PC-9 (cell line): ENCODE data around the gene S100A4.

Source experiments
- CTCF ChIP-seq: fragments of 200-600 bp; sonication (generic); conservative IDR thresholded peaks from 2 replicates; pipeline ENCODE4 v1.6.1; 2017; ENCODE audit warnings: mixed run types, antibody characterized with exemption, mild to moderate bottlenecking, moderate library complexity
- EZH2 ChIP-seq: fragments of 200-600 bp; sonication (generic); IDR thresholded peaks from 2 replicates; pipeline ENCODE4 v1.8.0; 2017; ENCODE audit warnings: antibody characterized with exemption, low read depth

- no peak for TF ChIP-seq EZH2
- TF ChIP-seq CTCF = no peak
Measured at GRCh38 chr1:153578490-153578889, 32.9 kb upstream of the S100A4 start.
